ENCODE measurements around the gene GAB3. TPM values are rescaled to one million over a fixed set of nuclear protein-coding genes. Genes with fewer than 3 reads are reported as not detected.

The GAB3 gene
- total RNA-seq, 4 donors from 2014 or later = 2.9 to 34.1 (median 7.2) TPM

- no peaks in the 10 kb centered on the region for H3K36me3 ChIP-seq
- H3K4me1 ChIP-seq = no peaks in the 10 kb centered on the region
- TF ChIP-seq CTCF (IDR thresholded peaks at IDR 0.05) (no peak), POLR2A (IDR thresholded peaks at IDR 0.05) (no peak)
- no peak overlapping the region for H3K4me3 ChIP-seq
- no peaks in the 10 kb centered on the region for H3K9me3 ChIP-seq
- intact Hi-C loops (cut with DNase I; ENCODE audit: low total_unique reads) = no loop called here
- no peaks in the 10 kb centered on the region for H3K27me3 ChIP-seq
- H3K27ac ChIP-seq = no peak overlapping the region
- DNase-seq = no peak
Measured at GRCh38 chrX:154780968-154781367, 30.1 kb upstream of the GAB3 start.

- no peak overlapping the region for H3K4me3 ChIP-seq
- no peak for DNase-seq
- H3K27me3 ChIP-seq = no peaks in the 10 kb centered on the region
- no peaks in the 10 kb centered on the region for H3K4me1 ChIP-seq
- H3K9me3 ChIP-seq = no peaks in the 10 kb centered on the region
- no peaks in the 10 kb centered on the region for H3K36me3 ChIP-seq
- no peak for TF ChIP-seq CTCF (IDR thresholded peaks at IDR 0.05)
- no peak for TF ChIP-seq POLR2A (IDR thresholded peaks at IDR 0.05)
- H3K27ac ChIP-seq = no peak overlapping the region
- intact Hi-C loops (cut with DNase I; ENCODE audit: low total_unique reads) = no loop called here
Measured at GRCh38 chrX:154779261-154779660, 28.4 kb upstream of the GAB3 start.

GRCh38 chrX:154776753-154777152 lies 25.9 kb upstream of the GAB3 start:
- no peak overlapping the region for H3K27ac ChIP-seq
- H3K27me3 ChIP-seq = no peaks in the 10 kb centered on the region
- H3K4me1 ChIP-seq = no peaks in the 10 kb centered on the region
- TF ChIP-seq CTCF (IDR thresholded peaks at IDR 0.05) (no peak), POLR2A (IDR thresholded peaks at IDR 0.05) (no peak)
- intact Hi-C loops (cut with DNase I; ENCODE audit: low total_unique reads) = no loop called here
- H3K4me3 ChIP-seq = no peak overlapping the region
- no peak for DNase-seq
- no peaks in the 10 kb centered on the region for H3K9me3 ChIP-seq
- no peaks in the 10 kb centered on the region for H3K36me3 ChIP-seq

- no peaks in the 10 kb centered on the region for H3K4me1 ChIP-seq
- no peaks in the 10 kb centered on the region for H3K27me3 ChIP-seq
- H3K36me3 ChIP-seq = no peaks in the 10 kb centered on the region
- intact Hi-C loops (cut with DNase I; ENCODE audit: low total_unique reads) = no loop called here
- H3K27ac ChIP-seq = no peak overlapping the region
- no peaks in the 10 kb centered on the region for H3K9me3 ChIP-seq
- TF ChIP-seq CTCF (IDR thresholded peaks at IDR 0.05) = no peak
- TF ChIP-seq POLR2A (IDR thresholded peaks at IDR 0.05) = no peak
- no peak overlapping the region for H3K4me3 ChIP-seq
- no peak for DNase-seq
Measured at GRCh38 chrX:154775419-154776349, 24.8 kb upstream of the GAB3 start.

DNA sequence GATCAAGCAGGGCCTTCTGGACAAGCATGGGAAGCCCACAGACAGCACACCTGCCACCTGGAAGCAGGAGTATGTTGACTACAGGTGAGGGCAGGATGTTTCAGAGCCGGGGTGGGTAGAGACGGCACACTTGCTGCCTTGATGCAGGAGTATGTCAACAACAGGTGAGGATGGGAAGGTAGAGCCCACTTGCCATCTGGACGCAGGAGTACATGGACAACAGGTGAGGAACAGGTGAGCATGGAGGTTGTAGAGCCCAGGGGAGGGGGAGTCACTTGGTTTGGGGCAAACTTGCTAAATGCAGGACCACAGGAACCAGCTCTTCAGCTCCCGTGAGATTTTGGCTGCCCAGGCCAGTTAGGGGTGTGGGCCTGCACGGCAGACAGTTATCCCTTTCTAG lies 23.7 kb upstream of the GAB3 start:
- DNase-seq = no peak
- Histone ChIP-seq H3K4me3 (no peak overlapping the region), H3K27me3 (no peaks in the 10 kb centered on the region), H3K36me3 (no peaks in the 10 kb centered on the region), H3K4me1 (no peaks in the 10 kb centered on the region), H3K27ac (no peak overlapping the region), H3K9me3 (no peaks in the 10 kb centered on the region)
- TF ChIP-seq CTCF (IDR thresholded peaks at IDR 0.05) = no peak
- TF ChIP-seq POLR2A (IDR thresholded peaks at IDR 0.05) = no peak
- intact Hi-C loops (cut with DNase I; ENCODE audit: low total_unique reads) = no loop called here
